ENCODE measurements around the gene PRKCE. TPM values are rescaled to one million over a fixed set of nuclear protein-coding genes. Genes with fewer than 3 reads are reported as not detected.

PRKCE gene
- total and polyA plus RNA-seq, 2 donors (not counting 1 experiment from before 2014, with no cell fraction given) = 23.6 to 271 TPM

DNA sequence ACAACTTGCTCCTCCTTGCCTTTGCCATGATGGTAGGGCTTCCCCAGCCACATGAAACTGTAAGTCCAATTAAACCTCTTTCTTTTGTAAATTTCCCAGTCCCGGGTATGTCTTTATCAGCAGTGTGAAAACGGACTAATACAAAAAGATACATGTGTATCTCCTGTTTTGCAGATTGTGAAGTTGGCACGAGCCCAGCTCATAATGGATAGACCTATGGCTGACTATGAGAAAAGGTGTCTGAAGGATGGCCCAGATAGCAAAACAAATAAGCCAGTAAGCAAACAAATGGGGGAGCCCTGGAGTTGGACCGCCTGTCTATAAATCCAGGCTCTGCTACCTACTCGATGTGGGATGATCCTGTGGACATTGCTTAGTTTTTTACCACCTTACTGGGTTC is 15.5 kb upstream of the PRKCE start:
- Mint-ChIP-seq H3K9me3 (ENCODE audit: insufficient read depth) (no peaks in the 10 kb centered on the region), H3K27me3 (peaks cover 46% of the 10 kb centered on the region), H3K4me3 (no peak overlapping the region), H3K4me1 (no peaks in the 10 kb centered on the region), H3K27ac (no peak overlapping the region)
- Histone ChIP-seq H3K4me2 (replicated peaks; ENCODE audit: low read depth, low read length, poor library complexity, severe bottlenecking) (no peak overlapping the region), H3K79me2 (ENCODE audit: control insufficient read depth, insufficient read depth, low read length) (no peaks in the 10 kb centered on the region), H2AFZ (ENCODE audit: insufficient read depth, low read depth, low read length, poor library complexity, severe bottlenecking) (no peak overlapping the region), H3K9me3 (ENCODE audit: control extremely low read depth in 1 of 3, control insufficient read depth in 2 of 3, insufficient read depth in 1 of 3, low read length in 2 of 3) (no peaks in the 10 kb centered on the region), H3K4me3 (ENCODE audit: control extremely low read depth in 1 of 5, extremely low read depth in 1 of 5, insufficient read depth in 1 of 5, low read depth in 2 of 5, low read length in 4 of 5) (no peak overlapping the region), H3K27me3 (replicated peaks in 1 of 4; ENCODE audit: control extremely low read depth in 1 of 4, control insufficient read depth in 3 of 4, insufficient read depth in 4 of 4, low read length in 3 of 4) (peaks cover 0 to 13% (median 7%) of the 10 kb centered on the region in 4 experiments), H3K4me1 (ENCODE audit: control insufficient read depth in 2 of 2, insufficient read depth in 2 of 2, low read length in 2 of 2) (no peaks in the 10 kb centered on the region), H3K9ac (ENCODE audit: low read length) (no peak overlapping the region), H4K20me1 (ENCODE audit: control insufficient read depth, insufficient read depth, low read length, poor library complexity, severe bottlenecking) (no peaks in the 10 kb centered on the region), H3K27ac (ENCODE audit: low read length in 2 of 2) (no peak overlapping the region), H3K36me3 (replicated peaks in 1 of 2; ENCODE audit: control extremely low read depth in 1 of 2, control insufficient read depth in 1 of 2, extremely low read depth in 1 of 2, insufficient read depth in 2 of 2, low read length in 1 of 2) (no peaks in the 10 kb centered on the region)
- intact Hi-C loops (cut with micrococcal nuclease) = no loop called here
- ATAC-seq (ENCODE audit: low read depth) (no peak), DNase-seq (no peak)
- ChIA-PET CTCF (no interaction called here), POLR2A (no interaction called here)
- 100% methylated on average over 2 of the region's 5 CpGs for WGBS (ENCODE audit: insufficient coverage)
- TF ChIP-seq CTCF (IDR thresholded peaks at IDR 0.05) = no peak
- no peak for TF ChIP-seq EZH2 (IDR thresholded peaks at IDR 0.05; ENCODE audit: borderline replicate concordance, insufficient read depth, low read depth, low read length, poor library complexity, severe bottlenecking)

- TF ChIP-seq CTCF (IDR thresholded peaks at IDR 0.05) (no peak), EZH2 (IDR thresholded peaks at IDR 0.05; ENCODE audit: borderline replicate concordance, insufficient read depth, low read depth, low read length, poor library complexity, severe bottlenecking) (no peak)
- H3K4me3 ChIP-seq (ENCODE audit: control extremely low read depth in 1 of 5, extremely low read depth in 1 of 5, insufficient read depth in 1 of 5, low read depth in 2 of 5, low read length in 4 of 5) = no peak overlapping the region
- H3K27ac ChIP-seq (ENCODE audit: low read length in 2 of 2) = no peak overlapping the region
- CTCF ChIA-PET = interaction anchor here (0.6 kb wide), 1 partner anchor 655 kb away, joined by 3 read pairs; no protein-coding TSS in a partner anchor
- peaks cover 0 to 2% (median 0%) of the 10 kb centered on the region in 3 donors for H3K9me3 ChIP-seq (ENCODE audit: control extremely low read depth in 1 of 3, control insufficient read depth in 2 of 3, insufficient read depth in 1 of 3, low read length in 2 of 3)
- H3K4me2 ChIP-seq (replicated peaks; ENCODE audit: low read depth, low read length, poor library complexity, severe bottlenecking) = no peak overlapping the region
- ATAC-seq (ENCODE audit: low read depth) (no peak), DNase-seq (no peak)
- H3K4me3 Mint-ChIP-seq = no peak overlapping the region
- H3K9me3 Mint-ChIP-seq (ENCODE audit: insufficient read depth) = no peaks in the 10 kb centered on the region
- H3K4me1 Mint-ChIP-seq = no peaks in the 10 kb centered on the region
- no peak overlapping the region for H3K9ac ChIP-seq (ENCODE audit: low read length)
- no peaks in the 10 kb centered on the region for H3K79me2 ChIP-seq (ENCODE audit: control insufficient read depth, insufficient read depth, low read length)
- POLR2A ChIA-PET = no interaction called here
- intact Hi-C loops (cut with micrococcal nuclease) = no loop called here
- no peak overlapping the region for H3K27ac Mint-ChIP-seq
- no peaks in the 10 kb centered on the region for H4K20me1 ChIP-seq (ENCODE audit: control insufficient read depth, insufficient read depth, low read length, poor library complexity, severe bottlenecking)
- H3K27me3 ChIP-seq (replicated peaks in 1 of 4; ENCODE audit: control extremely low read depth in 1 of 4, control insufficient read depth in 3 of 4, insufficient read depth in 4 of 4, low read length in 3 of 4) = peaks cover 0 to 13% (median 6%) of the 10 kb centered on the region in 4 experiments
- H3K36me3 ChIP-seq (replicated peaks in 1 of 2; ENCODE audit: control extremely low read depth in 1 of 2, control insufficient read depth in 1 of 2, extremely low read depth in 1 of 2, insufficient read depth in 2 of 2, low read length in 1 of 2) = no peaks in the 10 kb centered on the region
- H3K27me3 Mint-ChIP-seq = peaks cover 43% of the 10 kb centered on the region
- WGBS (ENCODE audit: insufficient coverage) = 39% methylated on average over 3 of the region's 5 CpGs
- no peaks in the 10 kb centered on the region for H3K4me1 ChIP-seq (ENCODE audit: control insufficient read depth in 2 of 2, insufficient read depth in 2 of 2, low read length in 2 of 2)
- no peak overlapping the region for H2AFZ ChIP-seq (ENCODE audit: insufficient read depth, low read depth, low read length, poor library complexity, severe bottlenecking)
Observed at GRCh38 chr2:45637440-45637839, 14.0 kb upstream of the PRKCE start.
